GM12801 (cell line): Measurements from ENCODE around the gene POLA1.

ENCODE experiments used
- TF ChIP-seq, protein P1 (sequence below): IDR thresholded peaks from one replicate; pipeline ENCODE4 v1.5.1; 2011; ENCODE audit warnings: control low read depth; ENCODE audit not compliant: insufficient read length; ENCODE audit errors: extremely low read depth

POLA1 gene

GRCh38 chrX:24985120-24985519 lies 291.4 kb downstream of the POLA1 start:
- TF ChIP-seq, protein P1, sequence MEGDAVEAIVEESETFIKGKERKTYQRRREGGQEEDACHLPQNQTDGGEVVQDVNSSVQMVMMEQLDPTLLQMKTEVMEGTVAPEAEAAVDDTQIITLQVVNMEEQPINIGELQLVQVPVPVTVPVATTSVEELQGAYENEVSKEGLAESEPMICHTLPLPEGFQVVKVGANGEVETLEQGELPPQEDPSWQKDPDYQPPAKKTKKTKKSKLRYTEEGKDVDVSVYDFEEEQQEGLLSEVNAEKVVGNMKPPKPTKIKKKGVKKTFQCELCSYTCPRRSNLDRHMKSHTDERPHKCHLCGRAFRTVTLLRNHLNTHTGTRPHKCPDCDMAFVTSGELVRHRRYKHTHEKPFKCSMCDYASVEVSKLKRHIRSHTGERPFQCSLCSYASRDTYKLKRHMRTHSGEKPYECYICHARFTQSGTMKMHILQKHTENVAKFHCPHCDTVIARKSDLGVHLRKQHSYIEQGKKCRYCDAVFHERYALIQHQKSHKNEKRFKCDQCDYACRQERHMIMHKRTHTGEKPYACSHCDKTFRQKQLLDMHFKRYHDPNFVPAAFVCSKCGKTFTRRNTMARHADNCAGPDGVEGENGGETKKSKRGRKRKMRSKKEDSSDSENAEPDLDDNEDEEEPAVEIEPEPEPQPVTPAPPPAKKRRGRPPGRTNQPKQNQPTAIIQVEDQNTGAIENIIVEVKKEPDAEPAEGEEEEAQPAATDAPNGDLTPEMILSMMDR, result no peak

DNA sequence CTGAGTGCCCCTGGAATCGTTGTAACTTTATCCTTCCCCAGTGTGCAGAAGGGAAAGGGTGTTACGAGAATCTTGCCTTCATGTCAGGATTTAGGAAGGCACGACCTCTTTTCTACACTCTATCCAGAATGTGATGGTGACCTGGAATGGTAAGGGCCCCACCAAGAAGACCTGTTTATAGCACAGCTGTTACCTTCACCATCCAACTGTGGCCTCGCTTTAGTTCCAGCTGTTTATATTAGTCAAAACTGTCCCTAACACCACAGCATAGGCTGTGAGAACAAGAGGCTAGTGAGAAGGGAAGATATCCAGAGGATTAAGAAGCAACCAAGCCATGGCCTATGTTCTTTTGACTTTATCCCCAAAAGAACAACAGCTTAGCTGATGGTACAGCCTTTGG lies 294.0 kb downstream of the POLA1 start:
- TF ChIP-seq, protein P1, result no peak

GRCh38 chrX:24988314-24988713 lies 294.6 kb downstream of the POLA1 start:
- TF ChIP-seq, protein P1, result no peak

DNA sequence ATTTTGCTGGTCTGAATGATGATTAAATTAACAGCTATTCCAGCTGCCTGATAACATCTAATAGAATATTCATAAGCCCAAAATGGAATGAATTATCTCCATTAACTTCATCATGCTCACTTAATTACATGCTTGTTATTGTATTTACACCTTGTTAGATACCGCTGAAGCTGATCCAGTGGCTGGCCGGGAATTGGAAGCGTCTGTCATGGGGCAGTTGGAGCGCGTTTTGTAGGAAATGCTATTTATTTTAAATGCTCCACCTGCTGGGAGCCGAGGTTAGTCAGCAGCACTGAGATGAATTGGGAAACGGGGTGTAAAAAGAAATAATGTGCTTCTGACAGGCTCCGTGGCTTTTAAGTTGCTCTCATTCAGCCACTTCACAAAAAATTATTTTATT lies 296.8 kb downstream of the POLA1 start:
- TF ChIP-seq, protein P1, result no peak

GRCh38 chrX:24993879-24994278 lies 300.2 kb downstream of the POLA1 start:
- TF ChIP-seq, protein P1, result no peak

- TF ChIP-seq, protein P1, result no peak
These were observed 302.5 kb downstream of the POLA1 start for GRCh38 chrX:24996096-24996709.

DNA sequence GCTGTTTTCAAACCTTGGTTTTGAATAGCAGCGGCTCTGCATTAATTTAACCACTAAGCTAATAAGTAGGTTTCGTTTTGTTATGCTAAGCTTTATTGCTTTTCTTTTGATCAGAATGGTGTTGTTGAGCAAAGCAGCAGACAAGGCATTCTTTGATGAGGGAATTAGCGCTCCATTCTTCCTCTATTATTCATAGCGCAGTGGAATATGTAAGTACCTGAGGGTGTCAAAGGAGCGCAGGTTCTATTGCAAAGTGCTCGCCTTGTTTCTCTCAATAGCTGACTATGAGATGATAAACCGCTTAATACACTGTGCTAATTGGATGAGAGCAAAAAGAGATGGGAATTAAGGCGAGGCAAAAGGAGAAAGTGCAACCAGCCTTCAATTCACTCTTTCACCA lies 305.8 kb downstream of the POLA1 start:
- TF ChIP-seq, protein P1, result no peak
